GM20000 (cell line): Measurements from ENCODE around the gene CKMT2.

Experiments used
- DNase-seq: peaks from one replicate; pipeline ENCODE4 v3.0.0; 2012; ENCODE audit warnings: low spot score
- TF ChIP-seq, protein P1 (sequence below): IDR thresholded peaks from 2 replicates; pipeline ENCODE4 v1.5.1; 2012; ENCODE audit warnings: mild to moderate bottlenecking, control low read depth; ENCODE audit errors: extremely low read depth, missing control alignments

CKMT2 gene

DNA sequence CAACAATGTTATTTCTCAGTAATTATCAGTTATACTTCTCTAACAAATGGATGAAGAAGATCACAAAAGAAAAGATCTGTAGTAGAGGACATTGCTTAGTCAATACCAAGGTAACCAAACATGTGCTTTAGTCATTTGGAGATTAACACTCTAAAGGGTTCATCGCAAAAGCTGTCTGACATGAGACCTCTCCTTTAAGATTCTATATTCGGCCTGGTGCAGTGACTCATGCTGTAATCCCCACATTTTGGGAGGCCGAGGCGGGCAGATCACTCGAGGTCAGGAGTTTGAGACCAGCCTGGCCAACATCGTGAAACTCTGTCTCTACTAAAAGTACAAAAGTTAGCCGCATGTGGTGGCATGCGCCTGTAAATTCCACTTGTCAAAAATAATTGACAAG lies 18.3 kb upstream of the CKMT2 start:
- DNase-seq = no peak
- TF ChIP-seq, protein P1, sequence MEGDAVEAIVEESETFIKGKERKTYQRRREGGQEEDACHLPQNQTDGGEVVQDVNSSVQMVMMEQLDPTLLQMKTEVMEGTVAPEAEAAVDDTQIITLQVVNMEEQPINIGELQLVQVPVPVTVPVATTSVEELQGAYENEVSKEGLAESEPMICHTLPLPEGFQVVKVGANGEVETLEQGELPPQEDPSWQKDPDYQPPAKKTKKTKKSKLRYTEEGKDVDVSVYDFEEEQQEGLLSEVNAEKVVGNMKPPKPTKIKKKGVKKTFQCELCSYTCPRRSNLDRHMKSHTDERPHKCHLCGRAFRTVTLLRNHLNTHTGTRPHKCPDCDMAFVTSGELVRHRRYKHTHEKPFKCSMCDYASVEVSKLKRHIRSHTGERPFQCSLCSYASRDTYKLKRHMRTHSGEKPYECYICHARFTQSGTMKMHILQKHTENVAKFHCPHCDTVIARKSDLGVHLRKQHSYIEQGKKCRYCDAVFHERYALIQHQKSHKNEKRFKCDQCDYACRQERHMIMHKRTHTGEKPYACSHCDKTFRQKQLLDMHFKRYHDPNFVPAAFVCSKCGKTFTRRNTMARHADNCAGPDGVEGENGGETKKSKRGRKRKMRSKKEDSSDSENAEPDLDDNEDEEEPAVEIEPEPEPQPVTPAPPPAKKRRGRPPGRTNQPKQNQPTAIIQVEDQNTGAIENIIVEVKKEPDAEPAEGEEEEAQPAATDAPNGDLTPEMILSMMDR = no peak

DNA sequence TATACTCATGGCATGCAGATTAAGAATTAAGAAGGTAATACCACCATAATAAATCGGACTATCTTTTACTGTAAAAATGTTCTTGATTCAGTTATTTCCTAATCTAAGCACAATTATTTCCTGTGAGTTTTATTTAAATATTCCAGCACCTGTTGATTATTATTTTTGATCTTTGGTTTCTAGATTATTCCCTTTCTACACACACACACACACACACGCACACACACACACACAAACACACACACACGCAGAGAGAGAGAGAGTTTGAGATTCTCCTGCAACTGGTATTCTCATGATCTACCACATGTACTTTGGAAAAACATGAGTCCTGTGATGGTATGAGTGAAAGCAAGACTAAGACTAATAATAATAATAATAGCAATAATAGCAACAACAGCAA lies 17.0 kb upstream of the CKMT2 start:
- no peak for DNase-seq
- TF ChIP-seq, protein P1 = no peak

DNA sequence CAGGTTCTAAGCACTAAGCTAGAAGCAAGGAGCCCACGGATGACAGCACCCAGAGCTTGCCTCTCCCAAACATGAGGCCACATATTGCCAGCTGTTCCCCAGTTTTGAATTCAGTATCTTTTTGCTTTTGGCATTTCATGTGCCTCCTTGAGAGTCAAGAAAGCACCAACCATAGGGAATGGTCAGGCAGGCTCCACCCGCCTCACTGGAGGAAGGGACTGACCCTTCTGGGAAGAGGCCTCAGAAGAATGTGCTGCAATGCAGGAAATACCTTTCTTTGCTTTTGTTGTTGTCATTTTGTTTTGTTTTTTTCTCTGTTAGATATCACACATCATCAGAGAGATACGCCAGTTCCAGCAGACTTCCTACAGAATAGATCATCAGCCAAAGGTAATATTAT lies 13.7 kb upstream of the CKMT2 start:
- TF ChIP-seq, protein P1 = no peak
- no peak for DNase-seq

DNA sequence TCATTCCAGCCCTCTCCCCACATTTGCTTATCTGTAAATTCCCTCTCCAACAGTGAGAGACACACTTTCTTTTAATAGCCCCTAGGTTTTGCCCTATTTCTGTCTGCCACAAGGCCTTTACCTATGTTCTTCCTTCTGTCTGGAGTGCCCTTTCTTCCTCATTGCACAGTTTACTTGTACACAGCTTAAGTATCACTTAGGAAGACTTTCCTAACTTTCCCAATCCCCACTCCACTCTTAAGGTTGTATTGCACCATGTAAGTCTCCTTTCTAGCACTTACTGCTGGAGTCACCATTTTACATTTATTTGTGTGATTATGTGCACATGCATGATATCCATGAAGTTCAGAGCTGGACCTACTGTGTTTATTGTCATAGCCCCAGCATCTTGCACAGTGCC lies 10.8 kb upstream of the CKMT2 start:
- DNase-seq = no peak
- TF ChIP-seq, protein P1 = no peak

DNA sequence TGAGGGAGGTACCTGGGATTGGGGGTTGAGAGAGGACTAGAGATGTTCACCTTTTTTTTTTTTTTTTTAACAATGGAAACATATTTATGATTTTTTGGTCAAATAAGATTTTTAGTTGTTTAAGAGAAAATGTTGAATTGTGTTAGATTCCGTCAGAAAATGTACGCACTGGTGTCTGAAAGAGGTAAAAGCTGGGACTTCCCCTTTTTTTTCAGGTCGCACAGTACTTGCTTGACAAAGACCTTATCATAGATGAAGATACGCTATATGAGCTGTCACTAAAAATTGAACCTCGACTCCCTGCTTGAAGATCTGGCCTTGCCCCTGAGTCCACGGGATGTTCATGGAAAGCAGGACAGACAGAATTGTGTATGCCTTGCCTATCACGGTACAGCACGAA lies 7.7 kb upstream of the CKMT2 start:
- DNase-seq = no peak
- TF ChIP-seq, protein P1 = no peak

DNA sequence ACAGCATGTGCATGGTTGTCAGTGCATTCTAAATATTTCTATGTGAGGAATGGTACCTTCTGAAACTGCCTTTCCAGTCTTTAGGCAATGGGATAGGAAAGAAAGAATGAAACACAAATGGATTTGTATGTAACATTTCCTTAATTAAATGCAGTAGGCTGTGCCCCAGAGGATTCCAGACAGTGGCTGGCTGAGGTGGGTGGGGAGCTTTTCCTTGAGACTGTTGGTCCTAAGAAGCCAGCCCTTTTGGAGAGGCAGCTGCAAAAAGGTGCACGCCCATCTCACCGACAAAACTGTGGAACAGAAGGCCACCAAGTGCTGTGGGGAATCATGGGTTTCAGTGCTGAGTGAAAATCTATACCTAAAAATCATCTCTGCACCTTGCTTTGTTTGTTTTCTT lies 6.8 kb upstream of the CKMT2 start:
- TF ChIP-seq, protein P1 = no peak

DNA sequence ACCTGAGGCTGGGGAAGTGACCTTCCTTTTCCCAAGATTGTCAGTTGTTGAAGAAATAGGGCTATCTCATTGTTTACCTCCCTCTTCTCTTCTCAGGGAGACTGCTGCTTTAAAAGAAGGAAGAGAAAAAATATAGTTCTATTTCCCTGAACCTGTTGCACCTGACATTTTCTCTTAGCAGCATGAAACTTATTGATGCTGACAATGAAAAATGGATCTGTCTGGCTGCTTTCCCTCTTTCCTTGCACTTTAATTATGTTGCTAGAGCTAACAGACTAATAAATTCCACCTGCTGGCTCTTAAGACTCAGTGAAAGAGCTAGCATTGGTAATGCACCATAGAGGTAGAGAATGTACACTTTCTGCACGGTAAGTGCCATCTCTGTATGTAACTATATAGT lies 6.2 kb upstream of the CKMT2 start:
- TF ChIP-seq, protein P1 = no peak
- DNase-seq = no peak

More for the DNA sequence above, 6.8 kb upstream of the CKMT2 start:
- DNase-seq = no peak

DNA sequence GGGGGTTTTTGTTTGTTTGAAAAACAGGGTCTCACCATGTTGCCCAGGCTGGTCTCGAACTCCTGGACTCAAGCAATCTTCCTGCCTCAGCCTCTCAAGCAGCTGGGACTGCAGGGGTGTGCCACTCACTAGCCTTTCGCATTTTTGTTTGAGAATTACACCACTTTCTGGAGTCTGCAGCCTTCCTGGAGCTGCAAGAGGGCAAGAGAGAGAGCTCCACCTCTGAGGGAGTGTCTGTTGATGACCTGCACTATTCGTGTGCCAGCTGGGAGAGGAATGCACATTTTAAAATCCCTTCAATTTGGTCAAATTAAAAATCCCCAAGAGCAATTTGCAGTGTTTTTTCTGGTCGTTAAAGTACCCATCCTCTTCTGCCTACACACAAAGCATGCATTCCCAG lies 5.0 kb upstream of the CKMT2 start:
- TF ChIP-seq, protein P1 = no peak
- no peak for DNase-seq
